Upper lobe of right lung (tissue), 1 donor: Measurements from ENCODE around the gene TBC1D1. TPM values are rescaled to one million over a fixed set of nuclear protein-coding genes. Genes with fewer than 3 reads are reported as not detected.

Experiments used
- ATAC-seq: fragments of 200-7000 bp; cut with Tn5 transposase; one replicate; pipeline ENCODE4 v1.9.1; 2020; ENCODE audit warnings: mild to moderate bottlenecking, moderate library complexity
- DNase-seq: peaks from one replicate; pipeline ENCODE4 v3.0.0-alpha.2; 2020
- H3K27ac ChIP-seq: fragments of 200-600 bp; one replicate; pipeline ENCODE4 v1.8.0; 2022
- H3K27me3 ChIP-seq: fragments of 200-600 bp; one replicate; pipeline ENCODE4 v1.8.0; 2022; ENCODE audit warnings: mild to moderate bottlenecking
- H3K36me3 ChIP-seq: fragments of 200-600 bp; one replicate; pipeline ENCODE4 v1.8.0; 2022
- H3K4me1 ChIP-seq: fragments of 200-600 bp; one replicate; pipeline ENCODE4 v1.8.0; 2022
- H3K4me3 ChIP-seq: fragments of 200-600 bp; one replicate; pipeline ENCODE4 v1.8.0; 2022; ENCODE audit warnings: mild to moderate bottlenecking
- H3K9me3 ChIP-seq: fragments of 200-600 bp; one replicate; pipeline ENCODE4 v1.8.0; 2022
- intact Hi-C: fragments of 100-400 bp; cut with DNase I; formaldehyde crosslinking; loops from one replicate; pipeline ENCODE4 v1.11.0; 2022
- total RNA-seq: library from RNA; stranded (reverse); fragmentation: NEBNext Ultra II Directional; extraction: Animal tissue kit (Norgen Biotek cat#: 25700); gene quantifications from one replicate; pipeline ENCODE4 v1.2.1, GENCODE V29; 2021
- TF ChIP-seq, protein P1 (sequence below): fragments of 200-600 bp; IDR thresholded peaks from one replicate; pipeline ENCODE4 v1.8.0; 2022; ENCODE audit warnings: antibody characterized with exemption
- donor health status: DM: no; HTN: yes; CAD: no; lungs with severe emphysema.

Gene TBC1D1
- total RNA-seq, 1 donor from 2014 or later = 61.9 TPM

DNA sequence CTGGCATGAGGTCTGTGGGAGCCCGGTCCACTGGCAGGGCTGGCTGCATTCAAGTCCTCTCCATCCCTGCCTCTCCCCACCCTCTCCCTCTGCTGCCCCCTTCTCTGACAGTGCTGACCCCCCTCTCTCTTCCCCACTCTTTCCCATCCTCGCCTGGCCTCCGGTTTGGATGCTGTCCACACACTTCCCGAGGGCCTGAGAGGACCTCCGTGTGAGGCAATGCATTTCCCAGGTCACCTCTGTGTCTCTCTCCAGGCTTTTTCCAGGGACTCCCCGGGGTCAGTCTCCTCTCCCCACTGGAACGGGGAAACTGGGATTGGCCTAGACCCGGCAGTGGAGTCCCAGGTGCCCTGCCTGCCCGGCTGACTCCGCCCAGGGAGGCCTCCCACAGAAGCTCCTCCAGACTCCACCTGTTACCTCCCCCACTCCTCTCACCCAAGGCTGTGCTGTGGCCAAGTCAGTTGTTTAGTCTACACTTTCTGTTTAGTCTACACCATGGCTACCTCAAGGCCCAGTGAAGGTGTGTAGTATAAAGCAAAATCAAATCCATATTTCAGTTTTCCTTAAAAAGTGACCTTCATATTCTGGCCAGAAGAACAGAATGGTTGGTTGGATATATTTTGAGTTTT lies 216.1 kb downstream of the TBC1D1 start:
- H3K4me1 ChIP-seq = no peaks in the 10 kb centered on the region
- no peak overlapping the region for H3K27ac ChIP-seq
- no peak for ATAC-seq
- H3K27me3 ChIP-seq = no peaks in the 10 kb centered on the region
- TF ChIP-seq, protein P1, sequence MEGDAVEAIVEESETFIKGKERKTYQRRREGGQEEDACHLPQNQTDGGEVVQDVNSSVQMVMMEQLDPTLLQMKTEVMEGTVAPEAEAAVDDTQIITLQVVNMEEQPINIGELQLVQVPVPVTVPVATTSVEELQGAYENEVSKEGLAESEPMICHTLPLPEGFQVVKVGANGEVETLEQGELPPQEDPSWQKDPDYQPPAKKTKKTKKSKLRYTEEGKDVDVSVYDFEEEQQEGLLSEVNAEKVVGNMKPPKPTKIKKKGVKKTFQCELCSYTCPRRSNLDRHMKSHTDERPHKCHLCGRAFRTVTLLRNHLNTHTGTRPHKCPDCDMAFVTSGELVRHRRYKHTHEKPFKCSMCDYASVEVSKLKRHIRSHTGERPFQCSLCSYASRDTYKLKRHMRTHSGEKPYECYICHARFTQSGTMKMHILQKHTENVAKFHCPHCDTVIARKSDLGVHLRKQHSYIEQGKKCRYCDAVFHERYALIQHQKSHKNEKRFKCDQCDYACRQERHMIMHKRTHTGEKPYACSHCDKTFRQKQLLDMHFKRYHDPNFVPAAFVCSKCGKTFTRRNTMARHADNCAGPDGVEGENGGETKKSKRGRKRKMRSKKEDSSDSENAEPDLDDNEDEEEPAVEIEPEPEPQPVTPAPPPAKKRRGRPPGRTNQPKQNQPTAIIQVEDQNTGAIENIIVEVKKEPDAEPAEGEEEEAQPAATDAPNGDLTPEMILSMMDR = no peak
- peaks cover 21% of the 10 kb centered on the region for H3K36me3 ChIP-seq
- H3K4me3 ChIP-seq = no peak overlapping the region
- intact Hi-C loops = no loop called here
- DNase-seq = no peak
- no peaks in the 10 kb centered on the region for H3K9me3 ChIP-seq

DNA sequence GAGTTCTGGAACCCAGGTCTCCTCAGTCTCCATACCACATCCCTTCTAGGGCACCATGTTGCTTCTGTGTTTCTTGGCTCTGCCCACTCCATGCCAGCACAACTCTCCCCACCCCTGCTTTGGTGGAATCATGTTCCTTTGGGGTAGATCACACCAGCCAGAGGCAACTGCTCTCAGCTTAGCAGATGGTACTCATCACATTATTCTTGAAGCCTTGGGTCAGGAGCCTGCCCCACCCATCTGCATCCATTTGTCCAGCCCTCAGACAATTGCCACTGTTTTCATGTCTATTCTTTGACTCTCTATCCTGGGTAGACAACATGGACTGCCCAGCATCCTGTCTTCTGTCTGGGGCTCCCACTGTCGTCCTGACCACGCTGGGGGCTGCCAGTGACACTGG lies 216.9 kb downstream of the TBC1D1 start:
- H3K4me3 ChIP-seq = no peak overlapping the region
- H3K27ac ChIP-seq = no peak overlapping the region
- H3K4me1 ChIP-seq = no peaks in the 10 kb centered on the region
- DNase-seq = no peak
- H3K36me3 ChIP-seq = peaks cover 21% of the 10 kb centered on the region
- ATAC-seq = no peak
- intact Hi-C loops = no loop called here
- no peaks in the 10 kb centered on the region for H3K9me3 ChIP-seq
- TF ChIP-seq, protein P1 = no peak
- no peaks in the 10 kb centered on the region for H3K27me3 ChIP-seq

DNA sequence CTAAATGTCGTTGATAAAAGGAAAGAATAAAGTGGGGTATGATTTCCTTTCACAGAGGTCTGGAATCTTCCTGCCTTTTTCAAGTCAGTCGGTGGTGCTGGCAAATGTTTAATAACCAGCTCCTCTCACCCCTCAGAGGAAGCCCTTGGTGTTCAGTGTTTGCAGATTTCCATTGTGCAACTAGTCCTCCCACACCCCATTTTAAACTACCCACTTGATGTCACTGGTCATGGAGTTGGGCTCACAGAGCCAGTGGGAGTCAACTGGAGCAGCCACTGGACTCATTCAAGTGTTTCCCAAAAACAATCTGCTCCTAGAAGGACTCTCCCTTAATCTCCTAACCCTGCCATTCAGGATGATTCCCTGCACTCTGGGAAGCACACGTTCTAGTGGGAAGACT lies 218.5 kb downstream of the TBC1D1 start:
- no peaks in the 10 kb centered on the region for H3K27me3 ChIP-seq
- intact Hi-C loops = no loop called here
- H3K9me3 ChIP-seq = no peaks in the 10 kb centered on the region
- H3K4me3 ChIP-seq = no peak overlapping the region
- peaks cover 8% of the 10 kb centered on the region for H3K36me3 ChIP-seq
- H3K27ac ChIP-seq = no peak overlapping the region
- ATAC-seq = no peak
- peaks cover 5% of the 10 kb centered on the region for H3K4me1 ChIP-seq
- TF ChIP-seq, protein P1 = no peak
- DNase-seq = no peak

DNA sequence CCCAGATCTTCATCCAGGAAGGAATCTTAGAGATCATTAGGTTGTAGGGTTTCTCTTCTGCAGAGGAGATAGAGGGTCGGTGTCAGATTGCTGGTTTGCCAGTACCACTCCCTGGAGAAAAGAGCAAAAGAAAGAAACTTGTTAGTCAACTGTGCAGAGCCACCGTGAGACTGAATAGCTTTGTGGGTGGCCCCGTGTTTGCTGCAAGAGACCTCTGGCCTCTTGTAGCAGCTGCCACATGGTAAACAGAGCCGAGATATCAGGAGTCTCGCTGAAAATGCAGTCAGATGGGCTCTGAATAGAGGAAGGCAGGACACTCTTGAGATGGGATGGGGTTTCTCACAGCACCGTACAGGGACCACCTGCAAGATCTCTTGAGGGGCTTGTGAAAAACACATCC lies 219.0 kb downstream of the TBC1D1 start:
- peaks cover 8% of the 10 kb centered on the region for H3K36me3 ChIP-seq
- TF ChIP-seq, protein P1 = no peak
- no peaks in the 10 kb centered on the region for H3K27me3 ChIP-seq
- intact Hi-C loops = no loop called here
- H3K4me3 ChIP-seq = no peak overlapping the region
- DNase-seq (no peak), ATAC-seq (no peak)
- no peaks in the 10 kb centered on the region for H3K9me3 ChIP-seq
- no peak overlapping the region for H3K27ac ChIP-seq
- H3K4me1 ChIP-seq = peaks cover 10% of the 10 kb centered on the region

DNA sequence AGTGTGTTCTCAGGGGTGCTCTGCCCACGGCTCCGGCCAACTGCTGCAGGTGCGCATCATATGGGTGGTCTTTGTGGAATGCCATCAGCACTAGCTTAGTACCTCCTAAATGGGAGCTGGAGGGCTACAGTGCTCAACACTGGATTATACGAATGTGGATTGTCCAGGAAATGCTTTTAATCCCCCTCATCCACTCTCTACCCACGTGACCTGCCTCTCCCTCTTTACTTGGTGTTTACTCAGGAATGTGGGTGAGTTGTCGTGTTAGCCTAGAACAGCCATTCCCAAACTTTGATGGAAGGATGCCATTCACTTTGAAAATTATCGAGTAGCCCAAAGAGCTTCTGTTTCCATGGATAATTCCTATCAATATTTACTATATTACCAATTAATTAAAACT lies 220.1 kb downstream of the TBC1D1 start:
- ATAC-seq (no peak), DNase-seq (no peak)
- intact Hi-C loops = no loop called here
- Histone ChIP-seq H3K27ac (no peak overlapping the region), H3K9me3 (no peaks in the 10 kb centered on the region), H3K4me3 (no peak overlapping the region), H3K36me3 (peaks cover 8% of the 10 kb centered on the region), H3K4me1 (peaks cover 10% of the 10 kb centered on the region), H3K27me3 (no peaks in the 10 kb centered on the region)
- TF ChIP-seq, protein P1 = no peak

DNA sequence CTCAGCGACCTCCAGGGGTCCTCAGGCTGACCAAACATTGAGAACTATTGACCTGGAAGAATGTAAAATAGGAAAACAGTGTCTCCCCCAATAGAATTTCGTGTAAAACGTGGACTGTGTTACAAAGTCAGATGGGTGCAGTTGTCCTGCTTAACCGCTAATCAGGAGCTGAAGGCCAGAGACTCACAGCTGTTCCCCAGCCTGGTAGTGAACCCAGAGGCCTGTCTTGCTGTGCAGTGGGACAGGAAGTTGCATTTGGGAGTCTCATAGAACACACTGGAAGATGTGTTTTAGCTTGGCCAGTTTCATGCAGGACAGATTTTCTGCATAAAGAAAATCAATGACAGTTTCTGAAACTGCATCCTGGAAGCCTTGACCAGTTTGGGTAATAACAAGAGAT lies 220.8 kb downstream of the TBC1D1 start:
- TF ChIP-seq, protein P1 = no peak
- intact Hi-C loops = no loop called here
- H3K27ac ChIP-seq = no peak overlapping the region
- H3K36me3 ChIP-seq = peaks cover 5% of the 10 kb centered on the region
- H3K9me3 ChIP-seq = no peaks in the 10 kb centered on the region
- DNase-seq = no peak
- H3K4me3 ChIP-seq = no peak overlapping the region
- no peaks in the 10 kb centered on the region for H3K27me3 ChIP-seq
- ATAC-seq = no peak
- H3K4me1 ChIP-seq = peaks cover 10% of the 10 kb centered on the region
